NCI-H187 treated with DMSO at 0.1 percent for 48 hours (cell line): ENCODE results near the gene UPF2.

Experiments
- DNase-seq: peaks from one replicate; lab custom pipeline; 2025; lab: John Stamatoyannopoulos, UW

UPF2 gene

GRCh38 chr10:11962176-11962575 lies 80.4 kb downstream of the UPF2 start:
- DNase-seq, result no peak

- no peak for DNase-seq
Observed at GRCh38 chr10:11961771-11962170, 80.8 kb downstream of the UPF2 start.

GRCh38 chr10:11959966-11960365 lies 82.6 kb downstream of the UPF2 start:
- no peak for DNase-seq

- DNase-seq, result no peak
Observed at GRCh38 chr10:11958956-11959355, 83.7 kb downstream of the UPF2 start.

GRCh38 chr10:11951695-11952094 lies 90.9 kb downstream of the UPF2 start:
- DNase-seq, result no peak

GRCh38 chr10:11950325-11951018 lies 92.1 kb downstream of the UPF2 start:
- DNase-seq, result no peak

- no peak for DNase-seq
Observed at GRCh38 chr10:11949152-11949551, 93.5 kb downstream of the UPF2 start.

GRCh38 chr10:11946652-11947051 lies 96.0 kb downstream of the UPF2 start:
- DNase-seq, result no peak

GRCh38 chr10:11936389-11937152 lies 106.0 kb downstream of the UPF2 start:
- DNase-seq, result no peak

- no peak for DNase-seq
Observed at GRCh38 chr10:11934262-11934661, 108.3 kb downstream of the UPF2 start.

GRCh38 chr10:11933577-11934223 lies 108.9 kb downstream of the UPF2 start:
- no peak for DNase-seq

- no peak for DNase-seq
Observed at GRCh38 chr10:11931038-11931437, 111.6 kb downstream of the UPF2 start.

- no peak for DNase-seq
Observed at GRCh38 chr10:11930312-11930978, 112.2 kb downstream of the UPF2 start.

GRCh38 chr10:11927746-11928145 lies 114.9 kb downstream of the UPF2 start:
- no peak for DNase-seq

- no peak for DNase-seq
Observed at GRCh38 chr10:11921800-11922392, 120.7 kb downstream of the UPF2 start.

- DNase-seq, result no peak
Observed at GRCh38 chr10:11919271-11919670, 123.3 kb downstream of the UPF2 start.

- DNase-seq, result no peak
Observed at GRCh38 chr10:11918384-11918783, 124.2 kb downstream of the UPF2 start.

- DNase-seq, result no peak
Observed at GRCh38 chr10:11913079-11913641, 129.4 kb downstream of the UPF2 start.

GRCh38 chr10:11910102-11910501 lies 132.5 kb downstream of the UPF2 start:
- DNase-seq, result no peak

GRCh38 chr10:11909618-11910017 lies 133.0 kb downstream of the UPF2 start:
- no peak for DNase-seq

- no peak for DNase-seq
Observed at GRCh38 chr10:11908991-11909390, 133.6 kb downstream of the UPF2 start.

GRCh38 chr10:11908536-11908935 lies 134.1 kb downstream of the UPF2 start:
- no peak for DNase-seq
